ENCODE measurements around the gene C1orf141.

DNA sequence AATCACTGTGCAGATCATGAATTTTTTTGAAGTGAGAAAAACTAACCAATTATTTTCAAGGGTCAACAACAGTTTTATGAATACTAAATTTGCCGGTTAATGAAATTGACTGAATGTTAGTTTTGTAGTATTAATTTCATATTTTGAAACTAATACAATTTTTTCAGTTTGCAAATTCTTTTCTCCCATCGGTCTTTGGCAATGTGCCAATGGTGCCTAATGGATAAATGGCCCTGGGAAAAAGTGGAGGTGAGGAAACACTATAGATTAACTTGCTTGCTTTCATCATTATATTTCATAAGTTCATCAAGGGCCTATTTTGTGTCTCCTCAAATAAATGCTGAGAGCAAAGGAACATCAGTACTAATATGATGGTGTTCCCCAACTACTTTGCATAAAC, 4.1 kb downstream of the C1orf141 start:
- TF ChIP-seq CTCF (IDR thresholded peaks at IDR 0.05) (no peak), POLR2A (IDR thresholded peaks at IDR 0.05) (no peak), POLR2AphosphoS5 (IDR thresholded peaks at IDR 0.05) (no peak), EP300 (IDR thresholded peaks at IDR 0.05) (no peak)
